Left kidney (tissue), 2 donors: ENCODE data around the gene E2F4. TPM values are rescaled to one million over a fixed set of nuclear protein-coding genes. Genes with fewer than 3 reads are reported as not detected.

Experiments used
- DNase-seq: peaks from one replicate; pipeline ENCODE4 v3.0.0-alpha.2; 2013
- polyA plus RNA-seq: library from polyadenylated mRNA; unstranded; fragments of 120-200 nt; gene quantifications from one replicate; pipeline ENCODE4 v1.2.1, GENCODE V29; 2013; ENCODE audit not compliant: insufficient read length

Gene E2F4
- polyA plus RNA-seq, 1 donor, result 55.6 TPM

GRCh38 chr16:67156143-67156844, 35.7 kb upstream of the E2F4 start:
- no peak for DNase-seq

- DNase-seq, result no peak
These were observed 34.7 kb upstream of the E2F4 start for GRCh38 chr16:67157106-67157748.

- DNase-seq, result no peak
These were observed 33.9 kb upstream of the E2F4 start for GRCh38 chr16:67157892-67158635.

GRCh38 chr16:67158637-67159600, 33.0 kb upstream of the E2F4 start:
- no peak for DNase-seq

GRCh38 chr16:67161595-67162058, 30.3 kb upstream of the E2F4 start:
- no peak for DNase-seq

GRCh38 chr16:67162506-67163163, 29.3 kb upstream of the E2F4 start:
- no peak for DNase-seq

GRCh38 chr16:67163164-67163998, 28.6 kb upstream of the E2F4 start:
- no peak for DNase-seq

- DNase-seq, result no peak
These were observed 27.9 kb upstream of the E2F4 start for GRCh38 chr16:67163999-67164558.

- DNase-seq, result no peak
These were observed 27.3 kb upstream of the E2F4 start, which contains the start of gene HSF4 for GRCh38 chr16:67164599-67165061. TSS of gene HSF4 (plus strand) at chr16:67164745. CDS start at chr16:67164812, 67 bp downstream.

GRCh38 chr16:67165121-67166078, 26.6 kb upstream of the E2F4 start:
- no peak for DNase-seq

GRCh38 chr16:67166110-67166547, 25.8 kb upstream of the E2F4 start:
- no peak for DNase-seq

- no peak for DNase-seq
These were observed 25.3 kb upstream of the E2F4 start for GRCh38 chr16:67166598-67167168.

GRCh38 chr16:67167588-67167987, 24.4 kb upstream of the E2F4 start:
- DNase-seq, result no peak

- no peak for DNase-seq
These were observed 22.9 kb upstream of the E2F4 start for GRCh38 chr16:67169011-67169451.

GRCh38 chr16:67169642-67170167, 22.2 kb upstream of the E2F4 start:
- DNase-seq, result no peak

GRCh38 chr16:67170168-67170948, 21.6 kb upstream of the E2F4 start, which contains the start of gene NOL3:
TSS of gene NOL3 (plus strand) at chr16:67170538.
- DNase-seq, result no peak
